Measurements from ENCODE around the gene PPM1D. TPM values are rescaled to one million over a fixed set of nuclear protein-coding genes. Genes with fewer than 3 reads are reported as not detected.

PPM1D gene
- total and polyA plus RNA-seq, 2 of the 13 experiments (the other 11 are each of a cell fraction or from before 2014, with no cell fraction given), result 8.0 to 26.2 TPM

DNA sequence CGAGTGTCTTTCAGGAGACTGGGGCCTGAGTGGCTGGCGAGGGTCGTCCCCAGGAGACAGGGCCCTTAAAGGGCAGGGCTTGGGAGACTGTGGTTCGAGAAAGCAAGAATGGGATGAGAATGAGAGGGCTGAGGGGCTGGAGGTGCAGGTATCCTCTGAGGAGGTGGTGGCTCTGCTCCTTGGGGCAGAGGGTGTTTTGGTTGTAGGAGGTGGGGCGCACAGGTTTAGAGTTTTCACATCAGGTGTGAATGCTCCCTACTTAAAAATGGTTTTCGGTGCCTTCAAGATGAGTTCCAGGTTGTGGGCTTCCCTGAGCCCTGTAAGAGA is 78.1 kb downstream of the PPM1D start (continued):
- TF ChIP-seq CENPX (CRISPR knock-in tag; IDR thresholded peaks at IDR 0.05), result no peak
- no peak for TF ChIP-seq CEBPB (IDR thresholded peaks at IDR 0.05; ENCODE audit: borderline replicate concordance, low read depth, low read length)
- no peak for TF ChIP-seq SMARCC2 (IDR thresholded peaks at IDR 0.05)
- TF ChIP-seq, protein P1, sequence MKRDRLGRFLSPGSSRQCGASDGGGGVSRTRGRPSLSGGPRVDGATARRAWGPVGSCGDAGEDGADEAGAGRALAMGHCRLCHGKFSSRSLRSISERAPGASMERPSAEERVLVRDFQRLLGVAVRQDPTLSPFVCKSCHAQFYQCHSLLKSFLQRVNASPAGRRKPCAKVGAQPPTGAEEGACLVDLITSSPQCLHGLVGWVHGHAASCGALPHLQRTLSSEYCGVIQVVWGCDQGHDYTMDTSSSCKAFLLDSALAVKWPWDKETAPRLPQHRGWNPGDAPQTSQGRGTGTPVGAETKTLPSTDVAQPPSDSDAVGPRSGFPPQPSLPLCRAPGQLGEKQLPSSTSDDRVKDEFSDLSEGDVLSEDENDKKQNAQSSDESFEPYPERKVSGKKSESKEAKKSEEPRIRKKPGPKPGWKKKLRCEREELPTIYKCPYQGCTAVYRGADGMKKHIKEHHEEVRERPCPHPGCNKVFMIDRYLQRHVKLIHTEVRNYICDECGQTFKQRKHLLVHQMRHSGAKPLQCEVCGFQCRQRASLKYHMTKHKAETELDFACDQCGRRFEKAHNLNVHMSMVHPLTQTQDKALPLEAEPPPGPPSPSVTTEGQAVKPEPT (CRISPR knock-in tag; IDR thresholded peaks at IDR 0.05; ENCODE audit: low read depth), result 0 out of 2 replicates have a peak, but pooled peaks have one; percentile 16
- TF ChIP-seq ZBTB3 (CRISPR knock-in tag; IDR thresholded peaks at IDR 0.05; ENCODE audit: borderline replicate concordance, low read depth), result no peak
- TF ChIP-seq ZFP41 (CRISPR knock-in tag; IDR thresholded peaks at IDR 0.05; ENCODE audit: borderline replicate concordance), result no peak
- no peak for TF ChIP-seq ZNF570 (CRISPR knock-in tag; IDR thresholded peaks at IDR 0.05; ENCODE audit: borderline replicate concordance)
- no peak for TF ChIP-seq ZNF207 (IDR thresholded peaks at IDR 0.05; ENCODE audit: borderline replicate concordance)
- TF ChIP-seq RFXAP (CRISPR knock-in tag; IDR thresholded peaks at IDR 0.05; ENCODE audit: borderline replicate concordance), result no peak
- TF ChIP-seq AGO2 (optimal IDR thresholded peaks at IDR 0.05; ENCODE audit: low read depth, low read length), result no peak
- no peak for TF ChIP-seq HOXD1 (CRISPR knock-in tag; IDR thresholded peaks at IDR 0.05)
- no peak for TF ChIP-seq TGIF2 (CRISPR knock-in tag; IDR thresholded peaks at IDR 0.05)
- no peak for TF ChIP-seq ZNF121 (CRISPR knock-in tag; IDR thresholded peaks at IDR 0.05)
- TF ChIP-seq, protein P2, sequence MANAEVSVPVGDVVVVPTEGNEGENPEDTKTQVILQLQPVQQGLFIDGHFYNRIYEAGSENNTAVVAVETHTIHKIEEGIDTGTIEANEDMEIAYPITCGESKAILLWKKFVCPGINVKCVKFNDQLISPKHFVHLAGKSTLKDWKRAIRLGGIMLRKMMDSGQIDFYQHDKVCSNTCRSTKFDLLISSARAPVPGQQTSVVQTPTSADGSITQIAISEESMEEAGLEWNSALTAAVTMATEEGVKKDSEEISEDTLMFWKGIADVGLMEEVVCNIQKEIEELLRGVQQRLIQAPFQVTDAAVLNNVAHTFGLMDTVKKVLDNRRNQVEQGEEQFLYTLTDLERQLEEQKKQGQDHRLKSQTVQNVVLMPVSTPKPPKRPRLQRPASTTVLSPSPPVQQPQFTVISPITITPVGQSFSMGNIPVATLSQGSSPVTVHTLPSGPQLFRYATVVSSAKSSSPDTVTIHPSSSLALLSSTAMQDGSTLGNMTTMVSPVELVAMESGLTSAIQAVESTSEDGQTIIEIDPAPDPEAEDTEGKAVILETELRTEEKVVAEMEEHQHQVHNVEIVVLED (CRISPR knock-in tag; IDR thresholded peaks at IDR 0.05; ENCODE audit: borderline replicate concordance), result no peak
- TF ChIP-seq, protein P3, sequence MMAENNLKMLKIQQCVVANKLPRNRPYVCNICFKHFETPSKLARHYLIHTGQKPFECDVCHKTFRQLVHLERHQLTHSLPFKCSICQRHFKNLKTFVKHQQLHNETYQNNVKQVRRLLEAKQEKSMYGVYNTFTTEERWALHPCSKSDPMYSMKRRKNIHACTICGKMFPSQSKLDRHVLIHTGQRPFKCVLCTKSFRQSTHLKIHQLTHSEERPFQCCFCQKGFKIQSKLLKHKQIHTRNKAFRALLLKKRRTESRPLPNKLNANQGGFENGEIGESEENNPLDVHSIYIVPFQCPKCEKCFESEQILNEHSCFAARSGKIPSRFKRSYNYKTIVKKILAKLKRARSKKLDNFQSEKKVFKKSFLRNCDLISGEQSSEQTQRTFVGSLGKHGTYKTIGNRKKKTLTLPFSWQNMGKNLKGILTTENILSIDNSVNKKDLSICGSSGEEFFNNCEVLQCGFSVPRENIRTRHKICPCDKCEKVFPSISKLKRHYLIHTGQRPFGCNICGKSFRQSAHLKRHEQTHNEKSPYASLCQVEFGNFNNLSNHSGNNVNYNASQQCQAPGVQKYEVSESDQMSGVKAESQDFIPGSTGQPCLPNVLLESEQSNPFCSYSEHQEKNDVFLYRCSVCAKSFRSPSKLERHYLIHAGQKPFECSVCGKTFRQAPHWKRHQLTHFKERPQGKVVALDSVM (CRISPR knock-in tag; IDR thresholded peaks at IDR 0.05), result peak; percentile 4; the same call in 1 of the 2 replicates
- TF ChIP-seq, protein P4, sequence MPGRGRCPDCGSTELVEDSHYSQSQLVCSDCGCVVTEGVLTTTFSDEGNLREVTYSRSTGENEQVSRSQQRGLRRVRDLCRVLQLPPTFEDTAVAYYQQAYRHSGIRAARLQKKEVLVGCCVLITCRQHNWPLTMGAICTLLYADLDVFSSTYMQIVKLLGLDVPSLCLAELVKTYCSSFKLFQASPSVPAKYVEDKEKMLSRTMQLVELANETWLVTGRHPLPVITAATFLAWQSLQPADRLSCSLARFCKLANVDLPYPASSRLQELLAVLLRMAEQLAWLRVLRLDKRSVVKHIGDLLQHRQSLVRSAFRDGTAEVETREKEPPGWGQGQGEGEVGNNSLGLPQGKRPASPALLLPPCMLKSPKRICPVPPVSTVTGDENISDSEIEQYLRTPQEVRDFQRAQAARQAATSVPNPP (CRISPR knock-in tag; IDR thresholded peaks at IDR 0.05), result no peak
- no peak for TF ChIP-seq ZNF598 (CRISPR knock-in tag; IDR thresholded peaks at IDR 0.05; ENCODE audit: borderline replicate concordance)
- TF ChIP-seq, protein P5, sequence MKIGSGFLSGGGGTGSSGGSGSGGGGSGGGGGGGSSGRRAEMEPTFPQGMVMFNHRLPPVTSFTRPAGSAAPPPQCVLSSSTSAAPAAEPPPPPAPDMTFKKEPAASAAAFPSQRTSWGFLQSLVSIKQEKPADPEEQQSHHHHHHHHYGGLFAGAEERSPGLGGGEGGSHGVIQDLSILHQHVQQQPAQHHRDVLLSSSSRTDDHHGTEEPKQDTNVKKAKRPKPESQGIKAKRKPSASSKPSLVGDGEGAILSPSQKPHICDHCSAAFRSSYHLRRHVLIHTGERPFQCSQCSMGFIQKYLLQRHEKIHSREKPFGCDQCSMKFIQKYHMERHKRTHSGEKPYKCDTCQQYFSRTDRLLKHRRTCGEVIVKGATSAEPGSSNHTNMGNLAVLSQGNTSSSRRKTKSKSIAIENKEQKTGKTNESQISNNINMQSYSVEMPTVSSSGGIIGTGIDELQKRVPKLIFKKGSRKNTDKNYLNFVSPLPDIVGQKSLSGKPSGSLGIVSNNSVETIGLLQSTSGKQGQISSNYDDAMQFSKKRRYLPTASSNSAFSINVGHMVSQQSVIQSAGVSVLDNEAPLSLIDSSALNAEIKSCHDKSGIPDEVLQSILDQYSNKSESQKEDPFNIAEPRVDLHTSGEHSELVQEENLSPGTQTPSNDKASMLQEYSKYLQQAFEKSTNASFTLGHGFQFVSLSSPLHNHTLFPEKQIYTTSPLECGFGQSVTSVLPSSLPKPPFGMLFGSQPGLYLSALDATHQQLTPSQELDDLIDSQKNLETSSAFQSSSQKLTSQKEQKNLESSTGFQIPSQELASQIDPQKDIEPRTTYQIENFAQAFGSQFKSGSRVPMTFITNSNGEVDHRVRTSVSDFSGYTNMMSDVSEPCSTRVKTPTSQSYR (CRISPR knock-in tag; IDR thresholded peaks at IDR 0.05; ENCODE audit: borderline replicate concordance), result no peak
- no peak for TF ChIP-seq ZNF143 (CRISPR knock-in tag; IDR thresholded peaks at IDR 0.05)
- TF ChIP-seq AGO1 (IDR thresholded peaks at IDR 0.05; ENCODE audit: low read depth, low read length, poor library complexity, severe bottlenecking), result no peak
- TF ChIP-seq ZNF619 (CRISPR knock-in tag; IDR thresholded peaks at IDR 0.05), result peak; percentile 5; the same call in 1 of the 2 replicates
- no peak for TF ChIP-seq ZBTB7A (CRISPR knock-in tag; IDR thresholded peaks at IDR 0.05)

Measured in HepG2 (cell line).